HG03159 (cell line): ENCODE results near the gene TRIL.

Experiments
- ATAC-seq: cut with Tn5 transposase; IDR thresholded peaks from one replicate; pipeline ENCODE4 v1.9.1; 2021; ENCODE audit warnings: mild to moderate bottlenecking, moderate library complexity; ENCODE audit not compliant: unreplicated experiment

Gene TRIL

GRCh38 chr7:28958235-28958979 is at the start of gene TRIL:
TSS of gene TRIL (minus strand) at chr7:28958330. CDS start at chr7:28958046, 284 bp downstream.
- no peak for ATAC-seq

GRCh38 chr7:29007127-29007526 is 49.0 kb upstream of the TRIL start:
- ATAC-seq: no peak

DNA sequence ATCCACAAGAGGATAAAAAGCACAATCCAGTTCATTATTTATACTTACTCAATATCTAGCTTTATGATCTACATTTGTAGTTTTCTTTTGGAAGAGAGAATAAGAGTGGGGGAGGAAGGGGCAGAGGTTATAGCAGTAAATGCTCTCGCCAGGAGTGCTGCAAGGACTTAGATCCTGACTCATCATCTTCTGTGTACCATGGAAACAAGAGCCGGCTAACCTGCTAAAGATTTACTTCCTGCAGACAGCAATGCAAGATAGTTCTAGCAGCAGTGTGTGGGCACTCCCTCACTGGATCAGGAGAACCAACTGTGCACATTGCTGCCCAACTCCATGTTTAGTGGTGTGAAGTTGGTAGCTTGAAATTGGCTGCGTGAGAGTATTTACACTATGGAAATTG is 47.7 kb upstream of the TRIL start:
- no peak for ATAC-seq

DNA sequence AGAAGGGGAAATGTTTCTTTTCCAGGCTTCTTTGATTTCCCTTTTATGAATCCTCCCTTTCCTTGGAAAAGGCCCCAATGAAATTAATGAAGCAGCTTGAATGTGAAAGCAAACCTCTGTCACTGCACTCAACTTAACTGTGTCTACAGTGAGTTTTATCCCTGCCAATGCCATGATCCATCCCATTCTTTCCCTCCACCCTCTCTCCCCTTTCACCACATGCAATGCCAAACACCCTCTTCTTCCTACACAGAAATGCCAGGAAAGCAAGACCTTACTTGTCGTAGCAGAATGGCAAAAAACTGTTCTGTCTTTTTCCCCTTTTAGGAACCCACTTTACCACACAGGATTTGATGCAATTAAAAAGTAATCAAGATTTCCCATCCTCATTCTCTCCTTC is 47.3 kb upstream of the TRIL start:
- no peak for ATAC-seq

GRCh38 chr7:29003703-29004102 is 45.6 kb upstream of the TRIL start:
- no peak for ATAC-seq

- no peak for ATAC-seq
Observed at GRCh38 chr7:29000717-29001076, 42.6 kb upstream of the TRIL start.

DNA sequence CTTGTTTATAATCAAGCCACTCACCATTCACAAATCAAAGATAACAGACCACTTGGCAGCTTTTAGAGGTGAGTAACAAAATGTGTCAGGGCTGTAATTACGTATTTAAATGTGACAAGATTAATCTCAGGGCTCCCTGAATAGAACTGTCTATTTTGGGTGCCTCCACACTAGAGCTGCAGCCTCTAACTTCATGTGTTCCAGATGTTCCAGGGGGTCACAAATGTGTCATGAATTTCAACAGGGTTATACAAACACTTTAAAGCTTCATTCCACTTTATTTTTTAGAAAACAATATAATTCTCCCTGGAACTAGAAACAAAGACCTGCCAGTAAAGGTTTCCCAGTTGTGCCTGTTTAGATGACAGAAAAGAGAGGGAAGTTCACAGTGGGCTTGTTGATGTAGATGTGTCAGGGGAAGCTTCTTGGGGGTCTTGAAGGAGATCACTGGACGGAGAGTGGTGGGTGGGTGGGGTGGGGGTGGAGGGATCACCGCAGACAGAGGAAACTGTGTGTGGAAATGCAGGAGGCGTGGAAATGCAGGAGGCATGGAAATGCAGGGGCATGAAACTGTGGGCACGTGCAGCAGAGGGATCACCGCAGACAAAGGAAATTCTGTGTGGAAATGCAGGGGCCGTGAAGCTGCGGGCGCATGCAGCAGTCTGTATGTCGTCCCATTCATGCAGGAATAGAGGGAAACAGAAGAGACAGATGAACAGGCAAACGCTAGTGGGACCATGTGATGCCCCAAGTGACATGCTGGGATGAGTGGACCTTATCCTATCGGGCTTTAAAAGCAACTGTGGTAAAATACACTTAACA is 42.0 kb upstream of the TRIL start:
- ATAC-seq: no peak

DNA sequence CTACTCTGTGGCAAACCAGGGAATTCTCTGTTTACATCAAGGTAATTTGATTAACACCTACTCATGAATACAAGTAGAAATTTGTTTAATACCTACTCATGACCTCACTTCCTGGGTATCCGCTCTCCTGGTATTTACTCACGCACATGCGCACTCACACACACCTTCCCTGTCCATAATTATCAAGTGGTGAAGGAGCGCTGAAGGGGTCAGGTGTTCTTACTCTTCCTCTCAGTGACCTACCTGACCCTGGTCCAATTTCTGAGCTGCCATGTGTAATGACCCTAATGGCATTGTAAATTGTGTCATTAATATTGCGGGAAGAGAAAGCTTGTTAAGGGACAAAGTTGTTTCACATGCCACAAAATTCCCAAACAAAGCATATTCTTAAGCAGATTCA is 41.3 kb upstream of the TRIL start:
- ATAC-seq: no peak

DNA sequence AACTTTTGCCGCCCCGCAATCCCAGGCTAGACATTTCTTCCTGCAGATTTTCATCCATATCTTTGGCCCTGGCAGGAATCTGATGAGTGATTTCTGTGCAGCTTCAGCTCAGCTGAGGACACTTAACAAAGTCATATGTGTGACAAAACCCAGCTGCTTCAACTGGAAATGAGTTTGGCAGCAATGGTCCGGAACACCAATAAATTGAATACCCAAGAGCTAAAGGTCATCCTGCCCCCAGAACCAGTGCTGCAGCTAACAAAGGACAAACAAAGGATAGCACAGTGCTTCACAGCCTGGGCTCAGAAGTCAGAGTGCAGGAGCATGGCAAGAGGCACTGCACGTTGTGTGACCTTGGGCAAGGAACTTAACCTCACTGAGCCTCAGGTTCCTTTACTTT is 40.0 kb upstream of the TRIL start:
- ATAC-seq: no peak

DNA sequence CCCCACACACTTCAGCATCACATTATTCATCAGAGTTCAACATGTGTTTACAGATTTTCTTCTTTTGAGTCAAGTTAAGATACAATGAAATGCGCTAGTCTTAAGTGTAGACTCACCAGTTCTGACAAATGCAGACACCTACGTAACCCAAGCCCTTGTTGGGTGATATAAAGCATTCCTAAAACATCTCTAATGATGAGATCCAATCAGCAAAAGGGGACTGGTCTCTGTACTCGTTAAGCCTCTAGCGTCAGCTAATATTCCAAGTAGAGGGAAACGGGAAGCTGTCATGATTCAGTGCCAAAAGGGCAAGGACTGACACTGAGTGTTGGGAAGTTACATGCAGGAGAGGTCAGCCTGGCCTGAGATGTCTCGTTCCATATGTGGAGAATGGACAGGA is 38.7 kb upstream of the TRIL start:
- ATAC-seq: no peak

- ATAC-seq: no peak
Observed at GRCh38 chr7:28993371-28993770, 35.2 kb upstream of the TRIL start.

- ATAC-seq: no peak
Observed at GRCh38 chr7:28992798-28993197, 34.7 kb upstream of the TRIL start.

DNA sequence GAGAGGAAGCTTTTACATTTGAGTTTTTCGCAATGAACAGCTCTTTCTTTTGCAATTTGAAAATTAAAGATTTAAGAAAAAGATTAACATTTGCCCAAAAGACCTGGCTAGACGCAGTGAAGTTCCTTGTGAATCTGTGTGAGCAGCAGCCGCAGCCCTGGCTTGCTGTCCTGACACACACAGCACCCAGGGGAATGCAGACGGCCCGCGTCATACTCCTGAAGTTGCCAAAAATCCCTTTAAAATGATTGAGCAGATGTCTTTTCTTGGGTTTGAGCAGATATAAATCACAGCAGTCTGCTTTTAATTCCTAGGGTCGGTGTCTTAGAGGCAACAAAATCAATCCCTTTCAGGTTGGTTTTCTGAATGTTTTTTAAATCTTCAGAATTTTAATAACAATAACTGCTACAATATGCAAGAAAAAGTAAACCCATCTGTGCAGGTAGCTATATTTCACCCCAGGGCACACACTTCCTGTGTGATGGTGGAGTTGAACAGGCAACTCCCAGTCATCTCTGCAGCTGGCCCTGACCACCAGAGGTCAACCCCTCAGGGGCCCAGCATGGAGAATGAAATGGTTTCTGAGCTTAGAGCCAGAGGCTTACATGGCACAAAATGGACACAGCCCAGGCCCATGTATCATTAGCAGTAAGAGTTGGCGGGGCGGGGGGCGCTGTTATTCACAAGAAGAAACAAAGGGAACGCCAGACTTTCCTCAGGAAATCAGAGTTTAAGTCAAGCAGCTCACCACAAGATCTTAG is 32.2 kb upstream of the TRIL start:
- ATAC-seq: no peak

DNA sequence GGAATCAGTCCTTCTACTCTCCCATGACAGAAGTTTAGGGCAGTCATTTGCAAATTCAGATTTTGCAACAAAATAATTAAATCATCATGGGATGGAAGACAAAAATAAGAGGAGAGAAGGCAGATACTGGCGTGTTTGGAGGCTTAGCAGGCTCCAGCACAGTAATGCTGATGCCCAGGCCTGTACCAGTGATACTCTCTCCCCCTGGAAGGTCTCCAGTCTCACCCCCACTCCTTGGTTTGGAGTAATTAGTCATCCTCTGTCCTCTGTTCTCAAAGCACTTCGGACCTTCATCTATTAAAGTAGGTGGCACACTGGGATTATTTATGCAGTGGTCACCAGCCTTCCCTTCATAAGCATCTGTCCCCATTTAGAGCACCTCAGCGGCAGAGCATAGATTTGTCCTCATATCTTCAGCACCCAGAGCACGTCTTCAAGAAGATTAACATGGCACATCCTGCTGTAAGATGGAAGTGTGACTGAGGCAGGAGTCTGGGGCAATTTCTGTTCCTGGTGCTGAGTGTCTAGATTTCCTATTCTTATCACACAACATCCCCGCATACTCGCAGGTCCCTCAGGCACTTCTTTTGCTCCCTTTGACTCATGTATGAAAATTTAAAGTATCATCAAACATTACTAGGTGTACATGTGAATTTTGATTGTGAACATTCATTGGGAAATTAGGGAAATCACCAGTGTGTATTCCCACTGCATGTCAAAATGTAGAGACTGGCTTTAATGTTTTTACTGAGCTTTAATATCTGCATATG is 31.3 kb upstream of the TRIL start:
- no peak for ATAC-seq

DNA sequence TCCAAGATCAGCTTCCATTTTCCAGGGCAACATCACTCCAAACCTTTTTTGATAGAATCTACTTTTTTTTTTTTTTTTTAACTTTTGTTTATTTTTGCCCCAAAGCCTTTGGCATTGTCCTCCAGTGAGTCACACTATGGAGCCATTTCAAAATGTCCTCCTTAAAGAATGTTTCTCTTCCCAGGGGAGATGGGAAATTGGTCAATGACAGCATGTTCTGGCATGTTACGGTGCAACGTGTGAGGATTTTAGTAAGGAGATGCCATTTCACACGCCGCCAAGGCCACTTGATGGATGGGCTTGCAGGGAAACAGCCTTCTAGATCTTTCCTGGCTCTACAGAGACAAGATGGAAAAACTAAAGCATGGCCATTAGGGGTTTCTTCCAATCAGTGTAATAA is 30.7 kb upstream of the TRIL start:
- no peak for ATAC-seq

DNA sequence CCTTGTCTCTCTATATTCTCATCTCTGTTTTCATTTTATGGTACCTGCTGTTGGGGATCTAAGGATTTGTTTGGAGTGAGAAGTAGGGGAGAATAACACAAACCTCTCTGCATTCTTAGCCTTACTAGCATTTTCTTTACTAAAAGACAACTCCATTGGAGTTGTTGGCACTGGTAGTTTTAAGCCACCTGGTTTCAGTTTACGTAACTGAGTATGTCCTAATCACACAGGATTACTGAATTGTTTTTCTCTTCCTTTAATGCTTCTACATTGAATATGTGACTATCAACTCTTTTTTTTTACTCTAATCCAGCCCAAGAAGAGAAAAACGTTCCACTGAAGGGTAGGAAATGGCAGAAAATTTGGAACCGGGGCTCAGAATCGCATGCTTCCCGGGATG is 30.0 kb upstream of the TRIL start:
- ATAC-seq: no peak

GRCh38 chr7:28986765-28987110 is 28.6 kb upstream of the TRIL start:
- ATAC-seq: no peak

GRCh38 chr7:28986028-28986764 is 28.1 kb upstream of the TRIL start:
- ATAC-seq: no peak

DNA sequence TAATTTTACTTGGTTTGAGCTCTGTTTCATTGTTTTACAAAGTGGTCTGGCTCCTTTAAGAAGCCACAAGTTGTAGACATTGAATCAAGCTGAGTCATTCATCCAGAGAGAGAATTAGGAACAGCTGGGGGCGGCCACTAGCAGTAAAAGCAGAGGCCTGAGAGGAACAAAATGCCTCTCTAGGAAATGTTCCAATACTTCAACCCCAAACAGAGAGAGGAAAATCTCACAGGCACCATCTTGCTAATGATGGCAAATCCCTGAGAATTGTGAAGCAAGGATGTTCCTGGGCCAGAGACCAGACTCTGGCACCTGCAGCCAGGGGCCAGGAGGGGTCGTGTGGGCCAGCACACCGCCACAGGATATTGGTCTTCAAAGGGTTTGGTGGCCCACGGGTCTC is 26.5 kb upstream of the TRIL start:
- ATAC-seq: no peak

- ATAC-seq: no peak
Observed at GRCh38 chr7:28984217-28984616, 26.1 kb upstream of the TRIL start.
